Vagina (tissue), 2 donors: Measurements from ENCODE around the gene PRDM16. TPM values are rescaled to one million over a fixed set of nuclear protein-coding genes. Genes with fewer than 3 reads are reported as not detected.
"Not testable (repeated sequence)": the region's sequence is repeated elsewhere in the genome, so short reads cannot be mapped to it uniquely, and the experiment has no call there.

Experiments used
- DNase-seq, 2 donors: peaks; one replicate each; pipeline ENCODE4 v3.0.0-alpha.2; 2017; ENCODE audit errors: extremely low spot score in 2 of 2
- H3K27ac ChIP-seq: fragments of 200-600 bp; sonication (generic); one replicate; pipeline ENCODE4 v1.5.1; 2019
- H3K27me3 ChIP-seq: fragments of 200-600 bp; sonication (generic); one replicate; pipeline ENCODE4 v1.5.1; 2019
- H3K36me3 ChIP-seq, 2 donors: fragments of 200-600 bp; sonication (generic); one replicate each; pipeline ENCODE4 v1.5.1; 2017 to 2019
- H3K4me1 ChIP-seq: fragments of 200-600 bp; sonication (generic); one replicate; pipeline ENCODE4 v1.5.1; 2019
- H3K4me3 ChIP-seq, 2 donors: fragments of 200-600 bp; sonication (generic); 1 replicate in 1 of 2; 2 replicates in 1 of 2; pipeline ENCODE4 v1.5.1; 2016 to 2019
- H3K9me3 ChIP-seq: fragments of 200-600 bp; sonication (generic); one replicate; pipeline ENCODE4 v1.5.1; 2019
- CTCF ChIP-seq, 3 experiments: fragments of 450-650 bp in 2 of 3; fragments of 200-600 bp in 1 of 3; sonication (generic) in 1 of 3; IDR thresholded peaks; one replicate each; pipeline ENCODE4 v1.5.1; 2017 to 2019; ENCODE audit warnings: antibody characterized with exemption in 3 of 3, mild to moderate bottlenecking in 2 of 3, moderate library complexity in 2 of 3
- POLR2A ChIP-seq, 2 donors: fragments of 450-650 bp; IDR thresholded peaks; one replicate each; pipeline ENCODE4 v1.6.1; 2017; ENCODE audit warnings: antibody characterized with exemption in 2 of 2, mild to moderate bottlenecking in 2 of 2, moderate library complexity in 2 of 2
- POLR2AphosphoS5 ChIP-seq, 2 donors: sonication (generic); formaldehyde crosslinking; IDR thresholded peaks; one replicate each; pipeline ENCODE4 v1.9.0; 2017; ENCODE audit warnings: antibody characterized with exemption in 2 of 2, mild to moderate bottlenecking in 2 of 2, low read depth in 1 of 2; ENCODE audit not compliant: insufficient read depth in 1 of 2
- intact Hi-C: fragments of 100-400 bp; cut with DNase I; formaldehyde crosslinking; loops from one replicate; pipeline ENCODE4 v1.15.1; 2023
- total RNA-seq: library from RNA; depleted of rRNA; stranded (reverse); fragments of >200 nt; gene quantifications from one replicate; pipeline ENCODE4 v1.2.3, GENCODE V29; 2016

The PRDM16 gene
- total RNA-seq, 1 donor from 2014 or later: 3.9 TPM

GRCh38 chr1:3237994-3238702, 169.1 kb downstream of the PRDM16 start:
- TF ChIP-seq POLR2A (IDR thresholded peaks at IDR 0.05) (no peak), CTCF (IDR thresholded peaks at IDR 0.05) (no peak), POLR2AphosphoS5 (IDR thresholded peaks at IDR 0.05; ENCODE audit: insufficient read depth in 1 of 2, low read depth in 1 of 2) (no peak)
- Histone ChIP-seq H3K9me3 (no peaks in the 10 kb centered on the region), H3K27me3 (no peaks in the 10 kb centered on the region), H3K27ac (no peak overlapping the region), H3K4me1 (no peaks in the 10 kb centered on the region), H3K36me3 (no peaks in the 10 kb centered on the region), H3K4me3 (no peak overlapping the region)
- DNase-seq: no peak
- intact Hi-C loops: no loop called here

DNA sequence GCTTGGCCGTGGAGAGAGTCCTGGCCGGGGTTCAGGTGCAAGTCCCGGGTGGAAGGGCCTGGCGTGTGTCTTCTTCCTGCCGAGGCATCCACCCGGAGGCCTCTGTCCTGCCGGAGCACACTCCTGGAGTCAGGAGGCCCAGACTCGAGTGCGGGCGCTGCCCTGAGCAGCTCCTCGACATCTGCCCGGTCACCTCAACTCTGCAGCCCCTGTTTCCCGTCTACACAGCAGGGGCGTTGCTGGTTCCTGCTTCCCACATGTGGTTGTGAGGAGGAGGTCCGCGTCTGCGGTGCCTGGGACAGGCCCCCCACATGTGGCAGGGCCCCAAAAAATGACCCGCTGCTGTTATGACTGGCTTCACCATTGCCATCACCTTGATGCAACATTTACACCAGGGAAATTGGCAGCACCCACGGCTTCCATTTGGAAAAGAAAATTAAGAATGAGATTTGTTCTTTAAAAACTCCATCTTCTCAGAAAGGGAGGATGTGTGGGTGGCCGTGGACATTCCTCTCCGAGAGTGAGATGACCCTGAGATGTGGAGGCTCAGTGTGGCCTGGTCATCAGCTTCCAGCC, 169.8 kb downstream of the PRDM16 start:
- Histone ChIP-seq H3K36me3 (no peaks in the 10 kb centered on the region), H3K4me1 (no peaks in the 10 kb centered on the region), H3K27ac (no peak overlapping the region), H3K27me3 (no peaks in the 10 kb centered on the region), H3K9me3 (no peaks in the 10 kb centered on the region), H3K4me3 (no peak overlapping the region)
- TF ChIP-seq CTCF (IDR thresholded peaks at IDR 0.05) (no peak), POLR2AphosphoS5 (IDR thresholded peaks at IDR 0.05; ENCODE audit: insufficient read depth in 1 of 2, low read depth in 1 of 2) (no peak), POLR2A (IDR thresholded peaks at IDR 0.05) (no peak)
- no peak for DNase-seq
- intact Hi-C loops: no loop called here

DNA sequence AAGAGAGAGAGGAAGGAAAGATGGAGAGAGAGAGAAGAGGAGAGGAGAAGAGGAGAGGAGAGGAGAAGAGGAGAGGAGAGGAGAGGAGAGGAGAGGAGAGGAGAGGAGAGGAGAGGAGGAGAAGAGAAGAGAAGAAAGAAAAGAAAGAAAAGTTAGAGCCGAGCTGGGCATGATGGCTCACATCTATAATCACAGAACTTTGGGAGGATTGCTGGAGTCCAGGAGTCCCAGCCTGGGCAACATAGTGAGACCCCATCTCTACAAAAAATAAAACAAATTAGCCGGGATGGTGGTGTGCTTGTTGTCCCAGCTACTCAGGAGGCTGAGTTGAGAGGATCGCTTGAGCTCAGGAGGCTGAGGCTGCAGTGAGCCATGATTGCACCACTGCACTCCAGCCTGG, 171.0 kb downstream of the PRDM16 start:
- H3K9me3 ChIP-seq, DNase-seq, H3K4me3 ChIP-seq, H3K27me3 ChIP-seq, H3K36me3 ChIP-seq, H3K4me1 ChIP-seq, H3K27ac ChIP-seq, intact Hi-C loops: not testable (repeated sequence)

DNA sequence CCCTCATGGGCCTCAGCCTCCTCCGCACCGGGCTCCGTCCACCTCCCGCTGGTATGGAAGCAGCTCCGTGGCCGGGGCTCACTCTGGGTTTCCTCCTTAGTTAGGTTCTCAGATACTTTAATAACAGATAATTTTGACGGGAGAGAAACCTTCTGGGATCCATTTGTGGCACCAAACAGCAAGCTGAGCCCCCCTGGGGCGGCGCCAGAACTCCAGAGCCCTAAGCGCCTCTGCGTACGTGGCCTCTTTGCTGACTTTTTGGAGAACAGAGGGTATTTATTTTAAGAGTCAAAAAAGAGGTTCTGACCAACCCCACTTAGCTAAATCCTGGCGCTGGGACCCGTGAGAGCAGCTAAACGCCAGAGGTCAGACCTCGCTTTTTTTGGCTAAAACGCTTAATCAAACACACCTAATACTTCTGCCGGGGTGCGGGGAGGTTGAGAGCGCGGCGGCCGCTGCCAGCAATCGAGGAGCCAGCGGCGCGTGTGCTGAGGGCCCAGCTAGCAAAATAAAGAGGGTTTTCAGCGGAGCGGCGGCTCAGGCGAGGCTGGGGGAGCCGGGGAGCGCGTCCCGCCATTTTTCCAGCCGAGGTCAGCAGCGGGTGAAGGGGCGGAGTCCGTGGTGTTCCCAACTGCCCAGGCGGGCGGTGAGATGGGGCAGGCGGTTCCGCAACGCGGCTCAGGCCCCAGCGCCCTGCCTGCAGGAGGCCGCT, 171.7 kb downstream of the PRDM16 start:
- no peak for DNase-seq
- intact Hi-C loops: no loop called here
- Histone ChIP-seq H3K4me1 (no peaks in the 10 kb centered on the region), H3K27me3 (no peaks in the 10 kb centered on the region), H3K27ac (no peak overlapping the region), H3K9me3 (no peaks in the 10 kb centered on the region), H3K4me3 (no peak overlapping the region), H3K36me3 (no peaks in the 10 kb centered on the region)
- no peak for TF ChIP-seq POLR2A (IDR thresholded peaks at IDR 0.05)
- TF ChIP-seq POLR2AphosphoS5 (IDR thresholded peaks at IDR 0.05; ENCODE audit: insufficient read depth in 1 of 2, low read depth in 1 of 2): no peak
- TF ChIP-seq CTCF (IDR thresholded peaks at IDR 0.05): no peak

- DNase-seq: no peak
- no peak for TF ChIP-seq POLR2A (IDR thresholded peaks at IDR 0.05)
- TF ChIP-seq POLR2AphosphoS5 (IDR thresholded peaks at IDR 0.05; ENCODE audit: insufficient read depth in 1 of 2, low read depth in 1 of 2): no peak
- TF ChIP-seq CTCF (IDR thresholded peaks at IDR 0.05): no peak
- Histone ChIP-seq H3K9me3 (no peaks in the 10 kb centered on the region), H3K27ac (no peak overlapping the region), H3K4me1 (no peaks in the 10 kb centered on the region), H3K27me3 (no peaks in the 10 kb centered on the region), H3K4me3 (no peak overlapping the region), H3K36me3 (no peaks in the 10 kb centered on the region)
- intact Hi-C loops: no loop called here
Observed at GRCh38 chr1:3241236-3241550, 172.2 kb downstream of the PRDM16 start.
